CD4-positive, alpha-beta T cell treated with Interferon alpha-2 for 1 hour (primary cell): Measurements from ENCODE around the gene MYOF.

Source experiments
- DNase-seq, 2 donors: peaks; one replicate each; pipeline ENCODE4 v3.0.0-alpha.2; 2020 to 2022

Gene MYOF

DNA sequence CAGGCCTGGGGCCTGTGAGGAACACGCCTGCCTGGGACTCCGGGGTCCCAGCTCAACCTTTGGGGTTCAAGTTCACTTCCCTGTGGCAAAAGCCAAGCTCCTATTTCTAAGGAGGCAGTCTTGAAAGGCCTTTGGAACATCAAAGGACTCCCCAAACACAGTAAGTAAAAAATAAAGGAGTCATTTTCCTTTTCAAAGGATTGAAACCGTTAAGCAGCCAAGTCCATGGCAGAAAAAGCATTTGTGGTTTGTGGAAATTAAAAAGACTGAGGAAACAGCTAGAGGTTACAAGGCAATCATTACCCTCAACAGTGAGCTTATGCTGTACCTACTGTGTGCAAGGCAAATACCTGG lies 200.8 kb downstream of the MYOF start:
- DNase-seq = no peak

DNA sequence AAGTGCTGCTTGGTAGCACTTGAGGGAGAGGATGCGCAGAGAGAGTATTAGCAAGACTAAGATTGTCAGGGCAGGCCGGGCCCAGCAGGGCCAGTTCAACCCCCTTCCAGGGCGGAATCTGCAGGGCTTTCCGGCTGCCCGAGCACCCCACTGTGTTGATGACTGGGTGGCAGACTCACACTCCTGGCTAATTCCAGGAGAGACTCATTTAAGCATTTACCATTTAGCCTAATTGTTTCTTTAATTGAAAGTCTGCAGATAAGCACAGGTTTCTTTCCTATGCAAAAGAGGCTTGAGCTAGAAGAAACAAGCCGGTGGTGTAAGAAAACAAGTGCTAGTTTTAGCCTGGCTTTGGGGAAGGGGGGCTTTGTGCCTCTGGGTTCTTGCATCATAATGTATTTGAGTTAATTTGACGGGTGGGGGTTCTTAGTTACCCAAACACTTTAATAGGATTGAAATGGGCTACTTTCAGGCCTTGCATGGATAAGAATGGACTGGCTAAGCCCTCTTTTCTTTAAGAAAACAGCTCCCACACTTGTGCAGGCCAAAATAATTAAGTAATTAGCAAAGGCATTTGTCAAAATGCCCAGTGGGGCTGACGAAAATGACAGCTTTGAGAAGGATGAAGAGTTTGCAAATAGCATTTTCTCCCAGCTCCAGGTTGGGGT lies 201.3 kb downstream of the MYOF start:
- DNase-seq = no peak

DNA sequence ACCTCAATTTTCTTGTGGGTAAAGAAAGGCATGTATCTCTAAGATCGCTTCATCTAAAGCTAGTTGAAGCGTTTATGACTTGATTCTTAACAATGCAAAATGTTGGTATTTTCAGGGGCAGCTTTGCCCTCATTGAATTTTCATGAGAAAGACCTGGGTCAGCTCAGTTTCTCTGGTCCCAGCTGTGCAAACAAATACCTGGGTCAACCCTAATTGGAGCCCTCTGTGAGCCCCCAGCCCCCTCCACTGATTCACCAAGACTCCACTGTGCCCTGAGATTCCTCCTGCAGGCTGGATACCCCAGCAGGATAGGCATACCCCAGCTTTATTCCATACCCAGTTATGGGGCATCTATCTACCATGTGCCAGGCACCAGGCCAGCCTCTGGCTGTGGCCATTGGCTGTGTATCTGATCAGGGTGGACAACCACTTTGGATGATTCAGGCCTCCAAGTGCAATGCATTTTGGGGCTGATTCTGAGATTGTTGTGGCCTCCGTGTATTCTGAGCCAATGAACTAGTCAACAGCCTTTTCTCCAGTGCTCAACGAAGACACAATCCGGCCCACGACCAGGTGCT lies 201.9 kb downstream of the MYOF start:
- DNase-seq = no peak

DNA sequence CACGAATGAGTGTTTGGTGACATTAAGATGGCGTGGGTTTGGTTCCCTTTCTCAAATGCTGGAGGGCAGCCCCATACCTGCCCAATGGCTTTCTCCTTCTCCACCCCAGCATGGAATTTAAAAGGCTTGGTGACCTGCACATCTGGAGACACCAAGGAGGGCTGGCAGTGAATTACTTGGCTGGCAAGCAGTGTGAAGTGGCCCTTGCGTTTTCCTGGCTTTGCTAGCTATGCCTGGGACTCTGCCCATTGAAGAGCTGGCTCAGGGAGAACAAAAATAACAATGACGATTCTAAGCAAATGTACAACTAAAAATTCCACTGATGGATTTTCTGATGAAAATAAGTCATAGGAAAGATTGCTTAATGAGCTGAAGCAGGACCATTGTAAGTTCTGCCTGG lies 204.8 kb downstream of the MYOF start:
- DNase-seq = no peak

DNA sequence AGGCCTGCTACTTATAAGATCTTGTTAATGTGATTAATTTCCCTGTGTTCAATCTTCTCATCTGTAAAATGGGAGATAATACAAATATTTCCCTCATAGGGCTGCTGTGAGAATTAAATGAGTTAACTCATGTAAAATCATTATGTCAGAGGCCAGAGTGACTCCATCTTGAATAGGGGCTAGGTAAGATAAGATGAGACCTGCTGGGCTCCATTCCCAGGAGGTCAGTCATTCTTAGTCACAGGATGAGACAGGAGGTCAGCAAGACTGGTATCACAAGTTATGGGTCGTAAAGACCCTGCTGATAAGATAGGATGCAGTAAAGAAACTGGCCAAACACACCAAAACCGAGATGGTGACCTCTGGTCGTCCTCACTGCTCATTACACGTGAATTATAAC lies 207.7 kb downstream of the MYOF start:
- DNase-seq = no peak

DNA sequence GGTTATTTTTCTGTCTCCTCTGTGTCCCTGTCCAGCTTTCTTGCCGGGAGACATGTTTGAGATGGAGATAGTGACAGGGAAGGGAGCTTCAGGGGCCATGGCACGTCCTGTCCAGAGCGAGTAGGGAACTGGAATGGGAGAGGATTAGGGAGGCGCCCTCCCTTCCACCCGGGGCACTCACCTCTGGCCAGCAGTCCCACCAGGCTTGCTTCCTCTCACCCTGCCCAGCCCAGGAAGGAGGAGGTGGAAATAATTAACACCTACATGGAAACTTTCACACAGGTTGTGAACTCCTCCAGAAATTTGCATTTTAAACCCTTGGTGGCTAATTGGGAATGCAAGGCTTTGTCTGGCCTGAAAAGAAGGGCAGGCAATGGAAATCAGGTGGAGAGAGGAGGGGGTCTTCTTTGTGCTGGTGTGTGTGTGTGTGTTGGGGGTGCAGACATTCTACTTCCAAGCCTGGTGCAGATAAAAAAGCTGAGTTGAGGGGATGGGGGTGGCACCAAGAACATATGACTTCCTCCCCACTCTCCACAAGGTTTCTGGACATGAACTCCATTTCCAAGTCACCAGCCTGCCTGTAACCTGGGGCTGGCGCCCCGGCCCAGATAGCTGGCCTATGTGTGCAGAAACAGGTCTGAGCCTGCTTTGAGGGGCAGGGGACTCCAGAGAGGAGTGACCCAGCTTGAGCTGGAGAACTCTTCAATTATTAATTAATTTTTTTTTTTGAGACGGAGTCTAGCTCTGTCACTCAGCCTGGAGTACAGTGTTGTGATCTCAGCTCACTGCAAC lies 209.1 kb downstream of the MYOF start:
- no peak for DNase-seq

DNA sequence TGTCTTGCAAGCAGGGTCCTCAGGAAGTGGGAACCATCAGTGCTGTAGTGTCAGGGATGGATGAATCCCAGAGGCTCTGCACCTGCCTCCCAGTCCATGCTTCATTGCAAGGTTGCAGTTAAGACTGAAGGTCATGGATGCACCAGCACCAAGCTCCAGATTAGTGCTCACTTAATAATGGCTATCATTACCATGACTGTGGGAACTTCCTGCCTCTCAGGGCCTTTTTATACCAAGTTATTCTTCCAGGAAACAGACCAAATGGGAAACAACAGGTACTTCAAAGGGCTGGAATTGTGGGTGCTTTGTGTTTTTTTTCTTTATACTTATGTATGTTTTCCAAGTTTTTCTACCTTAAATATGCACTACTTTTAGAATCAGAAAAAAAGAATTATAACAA lies 210.8 kb downstream of the MYOF start:
- no peak for DNase-seq

DNA sequence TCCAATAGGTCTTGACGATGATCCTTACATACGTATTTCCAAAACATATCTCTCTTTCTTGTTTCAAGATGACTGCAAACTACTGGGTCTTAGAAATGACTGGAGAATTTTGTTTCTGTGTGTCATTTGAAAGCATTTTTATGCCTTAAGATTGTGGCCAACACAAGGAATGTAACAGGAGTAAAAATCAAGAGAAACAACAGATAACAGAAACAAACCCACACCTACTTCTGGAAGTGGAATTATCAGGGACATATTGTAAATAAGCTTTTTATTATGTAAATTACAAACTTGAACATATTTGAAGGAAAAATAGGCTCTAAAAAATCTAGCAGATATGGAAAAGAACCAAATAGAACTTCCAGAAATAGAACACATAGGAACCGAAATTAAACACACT lies 212.9 kb downstream of the MYOF start:
- DNase-seq = no peak

DNA sequence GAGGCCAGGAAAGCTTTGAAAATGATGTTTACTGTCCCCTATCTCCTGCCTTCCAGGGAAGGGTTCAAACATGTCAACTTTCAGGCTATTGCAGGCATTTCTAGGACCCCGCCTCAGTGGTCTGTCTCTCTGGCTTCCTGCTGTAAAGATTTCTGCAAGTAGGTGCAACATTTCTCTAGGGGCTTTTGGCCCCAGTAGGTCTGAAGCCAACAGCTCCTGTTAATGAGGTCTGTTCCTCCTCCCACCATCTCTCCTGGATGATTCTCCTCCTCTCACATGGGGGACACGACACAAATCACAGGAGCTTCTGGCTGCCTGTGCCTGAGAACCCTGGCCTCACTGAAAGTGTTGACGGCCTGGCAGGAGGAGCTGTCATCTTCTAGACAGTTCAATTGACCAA lies 214.1 kb downstream of the MYOF start:
- DNase-seq = no peak

DNA sequence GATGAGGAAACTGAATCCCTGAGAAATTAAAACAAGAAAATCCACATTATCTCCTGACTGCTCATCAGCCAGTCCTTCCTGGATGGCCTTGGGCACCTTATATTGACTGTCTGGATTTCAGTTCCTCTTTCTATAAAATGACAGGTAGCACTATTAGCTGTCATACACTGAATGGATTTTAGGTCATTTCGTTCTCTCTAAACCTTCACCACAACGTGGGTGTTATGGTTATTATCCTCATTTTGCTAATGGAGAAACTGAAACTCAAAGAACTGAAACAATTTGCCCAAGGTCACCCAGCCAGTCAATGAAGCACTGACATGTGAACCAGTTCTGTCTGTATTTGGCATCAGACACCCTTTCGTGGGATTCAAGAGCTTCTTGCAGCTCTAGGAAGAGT lies 214.6 kb downstream of the MYOF start:
- DNase-seq = no peak

DNA sequence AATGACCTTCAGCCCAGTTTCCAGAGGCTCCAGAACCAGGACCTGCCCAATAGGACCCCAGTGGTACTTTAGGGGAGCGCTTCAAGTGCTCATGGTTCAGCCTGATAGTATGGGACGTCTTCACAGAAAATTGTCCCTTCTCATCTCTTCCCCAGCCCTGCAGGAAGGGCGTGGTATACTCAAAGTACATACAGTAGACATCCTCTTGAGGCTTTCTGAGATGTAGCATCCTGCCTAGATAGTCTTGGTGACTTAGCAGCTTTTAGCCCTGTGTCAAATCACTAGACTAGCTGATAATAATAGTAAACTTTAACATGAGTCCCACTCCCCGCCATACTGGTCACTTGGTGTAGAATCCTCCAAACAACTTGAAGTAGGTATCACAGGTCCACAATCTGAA lies 215.3 kb downstream of the MYOF start:
- no peak for DNase-seq

DNA sequence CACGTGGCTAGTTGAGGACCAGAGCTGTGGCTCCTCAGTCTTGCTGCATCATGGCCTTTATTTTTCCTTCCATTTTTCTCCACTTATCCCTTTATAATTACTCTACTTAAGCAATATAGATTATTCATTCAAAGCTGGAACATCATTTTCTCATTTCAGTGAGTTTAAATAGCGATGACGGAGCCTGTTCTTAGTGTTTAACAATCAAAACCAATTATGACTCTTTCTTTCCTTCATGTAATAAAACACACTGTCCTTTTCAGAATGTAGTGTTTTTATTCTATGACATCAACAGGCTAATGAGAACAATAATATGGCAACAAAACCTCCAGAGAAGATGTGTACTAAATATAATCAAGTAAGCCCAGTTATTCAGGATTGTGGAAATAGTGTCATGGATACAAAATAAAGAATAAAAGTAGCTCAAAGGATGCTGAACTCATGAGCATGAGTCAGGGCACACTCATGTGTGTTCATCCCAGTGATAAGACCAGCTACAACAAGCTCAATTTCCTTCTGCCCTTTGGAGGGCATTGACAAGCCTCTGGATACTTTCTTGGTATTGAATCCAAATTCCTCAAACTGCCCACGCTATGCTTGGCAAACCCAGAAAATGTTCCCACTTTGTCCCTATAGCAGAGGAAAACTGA lies 220.0 kb downstream of the MYOF start:
- DNase-seq = no peak

DNA sequence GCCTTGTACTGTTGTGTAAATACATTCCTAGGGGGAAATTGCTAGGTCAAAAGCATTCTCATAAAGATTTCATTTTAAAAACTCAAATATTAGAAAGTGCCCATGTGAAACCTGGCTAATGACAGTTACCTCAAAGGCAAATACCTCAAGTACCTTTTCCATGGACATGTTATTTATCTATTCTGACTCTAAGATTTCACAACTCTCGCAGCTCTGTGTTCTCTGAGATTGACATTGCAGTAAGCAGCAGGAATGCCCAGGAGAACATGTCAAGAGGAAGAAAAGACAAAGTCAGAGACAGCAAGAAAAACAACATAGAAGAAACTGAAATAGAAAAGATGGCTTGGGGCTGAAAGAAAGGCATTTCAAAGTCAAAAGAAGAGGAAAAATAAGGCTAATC lies 221.0 kb downstream of the MYOF start:
- no peak for DNase-seq

DNA sequence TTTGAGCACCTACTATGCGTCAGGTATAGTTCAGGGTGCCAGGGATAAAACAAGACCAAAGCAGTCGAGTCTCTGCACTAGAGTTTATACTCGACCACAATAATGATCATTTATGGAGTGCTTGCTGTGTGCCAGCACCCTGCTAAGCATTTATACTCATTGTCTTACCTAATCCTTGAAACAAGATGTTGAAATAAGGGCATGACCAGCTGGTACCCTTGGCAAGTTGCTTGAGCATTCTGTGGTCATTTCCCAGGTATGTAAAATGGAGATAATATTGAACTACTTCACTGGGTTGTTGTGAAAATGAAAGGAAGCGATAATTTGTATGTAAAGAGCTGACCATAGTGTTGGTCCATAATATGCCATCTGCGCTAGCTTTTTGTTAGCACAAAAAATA lies 223.0 kb downstream of the MYOF start:
- no peak for DNase-seq
